NT2/D1 (cell line): ENCODE results near the gene KAZN.

Experiments
- DNase-seq: peaks from one replicate; pipeline ENCODE4 v3.0.0-alpha.2; 2011; ENCODE audit warnings: low read depth, low spot score
- H3K27me3 ChIP-seq: 2 replicates; pipeline ENCODE4 v1.6.0; 2011; ENCODE audit warnings: mild to moderate bottlenecking; ENCODE audit not compliant: insufficient read length, insufficient read depth
- H3K36me3 ChIP-seq: 2 replicates; pipeline ENCODE4 v1.6.1; 2011; ENCODE audit warnings: mild to moderate bottlenecking, low read length, mixed read lengths; ENCODE audit not compliant: insufficient read depth, insufficient read length
- H3K4me1 ChIP-seq: 2 replicates; pipeline ENCODE4 v1.5.1; 2011; ENCODE audit not compliant: insufficient read depth, insufficient read length
- H3K4me3 ChIP-seq: 2 replicates; pipeline ENCODE4 v1.5.1; 2011; ENCODE audit warnings: low read depth; ENCODE audit not compliant: insufficient read length
- H3K9ac ChIP-seq: 2 replicates; pipeline ENCODE4 v1.6.0; 2011; ENCODE audit warnings: low read depth; ENCODE audit not compliant: insufficient read length
- H3K9me3 ChIP-seq: 2 replicates; pipeline ENCODE4 v1.5.1; 2011; ENCODE audit warnings: mild to moderate bottlenecking, low read length; ENCODE audit not compliant: insufficient read depth
- SUZ12 ChIP-seq: IDR thresholded peaks from 2 replicates; pipeline ENCODE4 v1.6.1; 2011; ENCODE audit not compliant: insufficient read length, insufficient read depth; ENCODE audit errors: extremely low read depth
- YY1 ChIP-seq: IDR thresholded peaks from 2 replicates; pipeline ENCODE4 v1.6.1; 2011; ENCODE audit not compliant: insufficient read length, insufficient read depth
- ZNF274 ChIP-seq: IDR thresholded peaks from 2 replicates; pipeline ENCODE4 v1.6.1; 2011; ENCODE audit warnings: mild to moderate bottlenecking, low read depth, low read length

The KAZN gene

GRCh38 chr1:14712136-14712535 is 113.7 kb downstream of the KAZN start:
- H3K9ac ChIP-seq, result no peak overlapping the region
- peaks cover 2% of the 10 kb centered on the region for H3K4me1 ChIP-seq
- H3K27me3 ChIP-seq, result no peaks in the 10 kb centered on the region
- no peak for DNase-seq
- H3K4me3 ChIP-seq, result no peak overlapping the region
- no peak for TF ChIP-seq ZNF274
- TF ChIP-seq SUZ12, result no peak
- TF ChIP-seq YY1, result no peak
- H3K36me3 ChIP-seq, result peaks cover 2% of the 10 kb centered on the region
- H3K9me3 ChIP-seq, result peaks cover 24% of the 10 kb centered on the region

GRCh38 chr1:14713077-14713476 is 114.6 kb downstream of the KAZN start:
- H3K9me3 ChIP-seq, result peaks cover 15% of the 10 kb centered on the region
- no peak overlapping the region for H3K9ac ChIP-seq
- H3K36me3 ChIP-seq, result no peaks in the 10 kb centered on the region
- DNase-seq, result no peak
- no peak overlapping the region for H3K4me3 ChIP-seq
- peaks cover 2% of the 10 kb centered on the region for H3K4me1 ChIP-seq
- TF ChIP-seq YY1, result no peak
- no peak for TF ChIP-seq SUZ12
- no peak for TF ChIP-seq ZNF274
- no peaks in the 10 kb centered on the region for H3K27me3 ChIP-seq

- no peak for DNase-seq
- TF ChIP-seq YY1 (no peak), ZNF274 (no peak), SUZ12 (no peak)
- no peak overlapping the region for H3K4me3 ChIP-seq
- H3K27me3 ChIP-seq, result no peaks in the 10 kb centered on the region
- no peaks in the 10 kb centered on the region for H3K36me3 ChIP-seq
- H3K9ac ChIP-seq, result no peak overlapping the region
- H3K9me3 ChIP-seq, result no peaks in the 10 kb centered on the region; the same call in 1 of the 2 replicates
- H3K4me1 ChIP-seq, result peaks cover 2% of the 10 kb centered on the region
Measured at GRCh38 chr1:14715266-14715665, 116.8 kb downstream of the KAZN start.

- Histone ChIP-seq H3K9ac (no peak overlapping the region), H3K4me1 (peaks cover 2% of the 10 kb centered on the region), H3K36me3 (no peaks in the 10 kb centered on the region), H3K4me3 (no peak overlapping the region), H3K9me3 (no peaks in the 10 kb centered on the region; the same call in 1 of the 2 replicates), H3K27me3 (no peaks in the 10 kb centered on the region)
- no peak for DNase-seq
- TF ChIP-seq YY1 (no peak), ZNF274 (no peak), SUZ12 (no peak)
Measured at GRCh38 chr1:14715802-14716201, 117.3 kb downstream of the KAZN start.

- no peaks in the 10 kb centered on the region for H3K27me3 ChIP-seq
- no peak for DNase-seq
- no peaks in the 10 kb centered on the region for H3K36me3 ChIP-seq
- TF ChIP-seq YY1, result no peak
- no peak for TF ChIP-seq ZNF274
- TF ChIP-seq SUZ12, result no peak
- no peak overlapping the region for H3K9ac ChIP-seq
- H3K9me3 ChIP-seq, result no peaks in the 10 kb centered on the region; the same call in 1 of the 2 replicates
- no peak overlapping the region for H3K4me3 ChIP-seq
- H3K4me1 ChIP-seq, result peaks cover 2% of the 10 kb centered on the region
Measured at GRCh38 chr1:14716474-14716873, 118.0 kb downstream of the KAZN start.

GRCh38 chr1:14718476-14718875 is 120.0 kb downstream of the KAZN start:
- no peak for DNase-seq
- TF ChIP-seq ZNF274 (no peak), SUZ12 (no peak), YY1 (no peak)
- Histone ChIP-seq H3K9ac (no peak overlapping the region), H3K36me3 (no peaks in the 10 kb centered on the region), H3K4me1 (no peaks in the 10 kb centered on the region), H3K4me3 (no peak overlapping the region), H3K9me3 (no peaks in the 10 kb centered on the region; the same call in 1 of the 2 replicates), H3K27me3 (no peaks in the 10 kb centered on the region)

- Histone ChIP-seq H3K27me3 (no peaks in the 10 kb centered on the region), H3K9ac (no peak overlapping the region), H3K9me3 (no peaks in the 10 kb centered on the region; the same call in 1 of the 2 replicates), H3K36me3 (no peaks in the 10 kb centered on the region), H3K4me3 (no peak overlapping the region), H3K4me1 (peaks cover 3% of the 10 kb centered on the region)
- DNase-seq, result no peak
- TF ChIP-seq YY1 (no peak), ZNF274 (no peak), SUZ12 (no peak)
Measured at GRCh38 chr1:14723401-14723800, 124.9 kb downstream of the KAZN start.

- DNase-seq, result no peak
- no peaks in the 10 kb centered on the region for H3K36me3 ChIP-seq
Measured at GRCh38 chr1:14724246-14724645, 125.8 kb downstream of the KAZN start.

More at GRCh38 chr1:14724246-14724645, 125.8 kb downstream of the KAZN start:
- Histone ChIP-seq H3K4me3 (no peak overlapping the region), H3K9me3 (no peaks in the 10 kb centered on the region), H3K27me3 (no peaks in the 10 kb centered on the region), H3K9ac (no peak overlapping the region), H3K4me1 (peaks cover 7% of the 10 kb centered on the region)
- TF ChIP-seq YY1, result no peak
- no peak for TF ChIP-seq ZNF274
- no peak for TF ChIP-seq SUZ12
